GM18951 (cell line): ENCODE data around the gene ASTN2.

Experiments used
- POLR2A ChIP-seq: IDR thresholded peaks from 4 replicates; pipeline ENCODE4 v1.6.1; 2011; ENCODE audit warnings: mild to moderate bottlenecking; ENCODE audit not compliant: insufficient read length, insufficient read depth; ENCODE audit errors: extremely low read depth
- in situ Hi-C: fragments of 300-500 bp; cut with MboI; formaldehyde crosslinking; loops from one replicate; pipeline ENCODE4 v1.12.0; 2022; ENCODE audit warnings: low sequenced_read_pairs, mixed read lengths, inconsistent platforms; ENCODE audit not compliant: unreplicated experiment

ASTN2 gene

DNA sequence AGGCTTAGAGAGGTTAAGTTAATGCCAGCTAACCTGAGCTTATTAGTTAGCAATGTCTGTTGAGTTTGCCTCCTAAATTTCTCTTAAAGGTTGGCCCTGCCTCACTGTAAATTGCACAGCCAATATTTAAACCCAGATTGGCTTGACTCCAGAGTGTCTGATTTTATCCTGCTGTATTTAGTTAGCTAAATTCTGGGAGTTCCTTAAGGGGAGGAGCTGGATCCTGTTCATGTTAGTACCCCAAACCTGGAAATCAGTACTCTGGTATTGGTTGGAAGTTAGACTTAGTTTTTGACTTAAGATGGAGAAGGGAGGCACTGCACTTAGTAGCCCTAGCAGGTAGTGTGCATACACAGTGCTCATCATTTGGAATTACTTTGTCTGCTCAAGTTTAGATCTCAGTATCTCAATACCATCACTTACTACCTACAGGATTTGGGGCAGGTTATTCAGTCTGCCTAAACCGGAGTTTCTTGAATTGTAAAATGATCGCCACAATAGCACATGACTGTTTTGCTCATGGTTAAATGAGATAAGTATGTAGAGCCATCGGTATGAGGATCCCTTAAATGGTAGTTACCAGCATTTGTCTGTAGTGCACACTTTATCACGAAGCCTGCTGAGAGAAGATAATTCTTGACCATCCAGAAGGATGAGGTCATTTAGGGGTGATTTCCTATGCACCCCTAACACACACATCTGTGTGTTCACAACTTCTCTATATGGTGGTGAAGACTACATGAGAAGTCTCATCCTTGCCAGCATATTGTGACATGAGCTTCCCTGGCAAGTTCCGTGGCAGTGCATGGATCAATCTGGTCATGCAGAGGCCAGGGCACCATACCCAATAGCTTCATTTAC lies 992.5 kb downstream of the ASTN2 start:
- TF ChIP-seq POLR2A: no peak
- in situ Hi-C loops: no loop called here

GRCh38 chr9:116420993-116421538 lies 993.8 kb downstream of the ASTN2 start:
- TF ChIP-seq POLR2A: no peak
- in situ Hi-C loops: no loop called here

DNA sequence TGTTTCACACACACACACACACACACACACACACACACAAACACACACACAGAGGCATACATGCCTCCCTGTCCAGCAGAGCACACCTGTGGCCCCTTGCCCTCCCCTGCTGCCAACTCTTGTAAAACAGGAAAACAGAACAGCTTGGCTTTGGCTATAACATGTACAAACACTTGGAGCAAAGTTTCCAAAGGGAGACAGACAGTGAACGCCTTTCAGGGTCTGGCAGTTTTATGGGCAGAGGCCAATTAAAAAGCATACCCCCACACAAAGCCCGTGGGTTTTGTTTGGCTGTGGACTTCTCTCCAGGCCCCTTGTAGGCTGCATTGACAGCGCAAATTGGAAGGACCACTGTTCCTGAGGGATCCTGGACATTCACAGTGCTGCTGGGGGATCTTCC lies 995.7 kb downstream of the ASTN2 start:
- TF ChIP-seq POLR2A: no peak
- in situ Hi-C loops: no loop called here

GRCh38 chr9:116417464-116417863 lies 997.4 kb downstream of the ASTN2 start:
- TF ChIP-seq POLR2A: no peak
- in situ Hi-C loops: no loop called here

DNA sequence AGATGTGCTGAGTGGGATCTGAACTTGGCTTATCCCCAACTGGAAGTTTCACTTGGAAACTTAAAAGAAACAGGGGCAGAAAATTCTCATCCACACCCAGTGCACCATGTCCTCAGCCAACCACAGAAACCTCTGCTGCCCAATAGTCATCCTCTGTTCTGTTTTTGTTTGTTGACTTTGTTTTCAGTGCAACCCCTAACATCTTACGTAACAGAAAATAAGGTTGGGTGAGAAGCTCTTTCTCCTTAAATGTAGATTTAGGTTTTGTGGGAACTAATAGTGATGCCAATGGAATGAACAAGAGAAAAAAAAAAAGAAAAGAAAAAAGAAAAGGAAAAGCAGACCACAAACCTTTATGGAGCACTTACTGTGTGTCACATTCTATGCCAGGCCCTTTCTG lies 998.4 kb downstream of the ASTN2 start:
- TF ChIP-seq POLR2A: no peak
- in situ Hi-C loops: no loop called here

DNA sequence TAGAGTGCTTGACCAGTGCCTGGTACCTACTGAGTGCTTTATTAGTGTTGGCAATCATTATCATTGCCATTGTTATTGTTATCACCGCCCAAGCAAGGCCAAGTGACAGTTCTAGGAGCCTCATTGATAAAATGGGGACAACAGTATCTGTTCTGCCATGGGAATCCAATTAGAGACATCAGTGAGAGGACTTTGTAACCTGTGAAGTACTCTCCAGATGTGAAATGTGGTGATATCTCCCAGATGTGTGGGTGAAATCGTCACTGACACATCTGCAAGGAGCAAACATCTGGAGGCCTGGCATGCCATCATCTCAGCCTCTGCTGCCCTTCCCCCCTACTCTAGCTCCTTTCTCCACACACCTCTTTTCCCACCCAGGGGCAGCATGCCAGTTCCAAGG lies 1000.5 kb downstream of the ASTN2 start:
- TF ChIP-seq POLR2A: no peak
- in situ Hi-C loops: no loop called here

DNA sequence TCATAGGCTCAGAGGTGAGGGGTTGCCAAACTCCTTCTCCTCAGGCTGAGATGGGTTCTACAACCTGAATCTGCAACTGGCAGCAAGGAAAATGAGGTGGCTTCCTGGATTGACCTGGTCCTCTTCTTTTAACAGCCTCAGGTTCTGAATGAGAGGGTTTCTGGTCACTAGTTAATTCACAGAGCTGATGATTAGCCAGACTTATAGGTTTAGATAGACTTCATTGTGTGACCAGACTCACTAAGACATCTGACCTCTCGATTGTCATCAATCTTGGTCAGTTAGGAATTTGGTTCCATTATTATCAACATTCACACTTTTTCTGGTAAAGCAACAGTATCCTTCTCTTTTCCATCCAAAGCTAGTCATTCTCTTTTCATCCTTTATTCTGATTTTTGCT lies 1003.4 kb downstream of the ASTN2 start:
- no peak for TF ChIP-seq POLR2A
- in situ Hi-C loops: no loop called here

DNA sequence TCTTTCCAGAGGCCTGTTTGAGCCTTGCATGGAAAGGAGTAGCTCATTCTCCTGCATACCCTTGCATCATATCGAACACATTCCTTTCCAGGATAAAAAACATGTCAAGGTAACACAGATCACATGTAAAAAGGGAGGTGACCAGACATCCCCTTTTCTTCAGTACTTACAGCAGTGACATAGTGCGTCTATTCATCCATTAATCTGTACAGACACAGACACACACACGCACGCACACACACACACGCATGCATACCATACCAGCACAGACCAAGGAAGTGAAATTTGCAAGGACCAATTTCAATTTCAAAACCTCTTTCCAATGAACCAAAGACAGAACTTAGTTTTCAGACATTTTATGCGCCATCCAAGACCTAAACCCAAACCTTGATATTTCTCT lies 1005.2 kb downstream of the ASTN2 start:
- in situ Hi-C loops: no loop called here
- no peak for TF ChIP-seq POLR2A

- TF ChIP-seq POLR2A: no peak
- in situ Hi-C loops: no loop called here
Observed at GRCh38 chr9:116409129-116409528, 1005.7 kb downstream of the ASTN2 start.

DNA sequence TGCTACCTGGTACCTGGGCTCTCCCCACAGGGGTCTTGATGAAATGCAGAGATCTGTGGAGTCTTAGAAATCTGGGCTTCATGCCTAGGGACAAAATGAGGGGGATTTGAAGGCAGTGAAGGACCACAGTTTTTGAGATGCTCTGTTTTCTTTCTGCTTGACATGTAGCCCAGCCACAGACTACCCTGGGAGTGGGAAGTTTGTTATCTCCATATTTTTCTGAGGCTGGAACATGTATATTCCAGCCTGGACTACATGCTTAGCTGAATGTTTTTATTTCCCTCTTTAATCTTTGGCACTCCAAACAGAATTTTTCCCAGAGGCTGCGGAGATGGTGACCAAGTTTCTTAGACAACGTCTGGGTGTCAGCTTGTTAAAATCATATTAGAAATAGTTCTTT lies 1008.4 kb downstream of the ASTN2 start:
- in situ Hi-C loops: no loop called here
- no peak for TF ChIP-seq POLR2A

GRCh38 chr9:116405321-116405720 lies 1009.5 kb downstream of the ASTN2 start:
- no peak for TF ChIP-seq POLR2A
- in situ Hi-C loops: no loop called here

- in situ Hi-C loops: no loop called here
- no peak for TF ChIP-seq POLR2A
Observed at GRCh38 chr9:116404228-116404627, 1010.6 kb downstream of the ASTN2 start.

DNA sequence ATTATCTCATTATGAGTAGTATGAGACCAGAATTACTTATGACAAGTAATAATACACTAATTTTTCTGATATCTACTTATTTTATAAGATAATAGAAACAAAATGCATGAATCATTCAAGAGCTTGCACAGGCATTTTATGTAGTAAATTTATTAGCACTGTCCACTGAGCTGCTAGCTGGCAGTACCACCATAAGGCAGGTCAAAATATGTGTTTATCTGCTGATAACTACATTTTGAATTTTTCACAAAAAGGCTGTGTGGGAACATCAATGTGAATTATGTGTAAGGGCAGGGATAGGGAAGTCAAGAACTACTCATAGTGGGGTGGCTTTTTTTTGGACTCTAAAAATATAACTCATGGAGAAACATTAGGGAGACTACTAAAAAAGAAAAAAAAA lies 1011.7 kb downstream of the ASTN2 start:
- TF ChIP-seq POLR2A: no peak
- in situ Hi-C loops: no loop called here

- no peak for TF ChIP-seq POLR2A
- in situ Hi-C loops: no loop called here
Observed at GRCh38 chr9:116395699-116396037, 1019.2 kb downstream of the ASTN2 start.
